ENCODE results near the gene SND1.

GRCh38 chr7:128114806-128115205 is 462.8 kb downstream of the SND1 start:
- TF ChIP-seq ELK4 (IDR thresholded peaks at IDR 0.05; ENCODE audit: borderline replicate concordance, low read depth, low read length) = no peak
- TF ChIP-seq ZNF473 (tag by site-specific recombination; IDR thresholded peaks at IDR 0.05) = no peak
- no peak for TF ChIP-seq CTCF (tag by site-specific recombination; IDR thresholded peaks at IDR 0.05)
- no peak for TF ChIP-seq ZBTB8A (tag by site-specific recombination; IDR thresholded peaks at IDR 0.05)
- TF ChIP-seq ZNF544 (tag by site-specific recombination; IDR thresholded peaks at IDR 0.05) = no peak
- TF ChIP-seq ZNF19 (tag by site-specific recombination; IDR thresholded peaks at IDR 0.05; ENCODE audit: low read depth) = no peak
- TF ChIP-seq RBAK (tag by site-specific recombination; IDR thresholded peaks at IDR 0.05) = no peak
- TF ChIP-seq ZNF121 (tag by site-specific recombination; IDR thresholded peaks at IDR 0.05) = no peak
- TF ChIP-seq MYNN (tag by site-specific recombination; IDR thresholded peaks at IDR 0.05; ENCODE audit: borderline replicate concordance) = no peak
- no peak for TF ChIP-seq TCF7L2 (IDR thresholded peaks at IDR 0.05; ENCODE audit: borderline replicate concordance, low read depth, low read length)
- no peak for TF ChIP-seq ZNF24 (tag by site-specific recombination; IDR thresholded peaks at IDR 0.05)
- TF ChIP-seq ZFP3 (tag by site-specific recombination; IDR thresholded peaks at IDR 0.05; ENCODE audit: low read depth) = no peak
- TF ChIP-seq, protein P1, sequence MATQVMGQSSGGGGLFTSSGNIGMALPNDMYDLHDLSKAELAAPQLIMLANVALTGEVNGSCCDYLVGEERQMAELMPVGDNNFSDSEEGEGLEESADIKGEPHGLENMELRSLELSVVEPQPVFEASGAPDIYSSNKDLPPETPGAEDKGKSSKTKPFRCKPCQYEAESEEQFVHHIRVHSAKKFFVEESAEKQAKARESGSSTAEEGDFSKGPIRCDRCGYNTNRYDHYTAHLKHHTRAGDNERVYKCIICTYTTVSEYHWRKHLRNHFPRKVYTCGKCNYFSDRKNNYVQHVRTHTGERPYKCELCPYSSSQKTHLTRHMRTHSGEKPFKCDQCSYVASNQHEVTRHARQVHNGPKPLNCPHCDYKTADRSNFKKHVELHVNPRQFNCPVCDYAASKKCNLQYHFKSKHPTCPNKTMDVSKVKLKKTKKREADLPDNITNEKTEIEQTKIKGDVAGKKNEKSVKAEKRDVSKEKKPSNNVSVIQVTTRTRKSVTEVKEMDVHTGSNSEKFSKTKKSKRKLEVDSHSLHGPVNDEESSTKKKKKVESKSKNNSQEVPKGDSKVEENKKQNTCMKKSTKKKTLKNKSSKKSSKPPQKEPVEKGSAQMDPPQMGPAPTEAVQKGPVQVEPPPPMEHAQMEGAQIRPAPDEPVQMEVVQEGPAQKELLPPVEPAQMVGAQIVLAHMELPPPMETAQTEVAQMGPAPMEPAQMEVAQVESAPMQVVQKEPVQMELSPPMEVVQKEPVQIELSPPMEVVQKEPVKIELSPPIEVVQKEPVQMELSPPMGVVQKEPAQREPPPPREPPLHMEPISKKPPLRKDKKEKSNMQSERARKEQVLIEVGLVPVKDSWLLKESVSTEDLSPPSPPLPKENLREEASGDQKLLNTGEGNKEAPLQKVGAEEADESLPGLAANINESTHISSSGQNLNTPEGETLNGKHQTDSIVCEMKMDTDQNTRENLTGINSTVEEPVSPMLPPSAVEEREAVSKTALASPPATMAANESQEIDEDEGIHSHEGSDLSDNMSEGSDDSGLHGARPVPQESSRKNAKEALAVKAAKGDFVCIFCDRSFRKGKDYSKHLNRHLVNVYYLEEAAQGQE (tag by site-specific recombination; IDR thresholded peaks at IDR 0.05) = no peak
- TF ChIP-seq, protein P2, sequence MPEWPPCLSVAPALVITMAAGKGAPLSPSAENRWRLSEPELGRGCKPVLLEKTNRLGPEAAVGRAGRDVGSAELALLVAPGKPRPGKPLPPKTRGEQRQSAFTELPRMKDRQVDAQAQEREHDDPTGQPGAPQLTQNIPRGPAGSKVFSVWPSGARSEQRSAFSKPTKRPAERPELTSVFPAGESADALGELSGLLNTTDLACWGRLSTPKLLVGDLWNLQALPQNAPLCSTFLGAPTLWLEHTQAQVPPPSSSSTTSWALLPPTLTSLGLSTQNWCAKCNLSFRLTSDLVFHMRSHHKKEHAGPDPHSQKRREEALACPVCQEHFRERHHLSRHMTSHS (tag by site-specific recombination; IDR thresholded peaks at IDR 0.05) = no peak
